NCI-H526 treated with DMSO at 0.1 percent for 48 hours (cell line): ENCODE results near the gene TNFRSF4.
"Not testable (repeated sequence)": the region's sequence is repeated elsewhere in the genome, so short reads cannot be mapped to it uniquely, and the experiment has no call there.

ENCODE experiments used
- DNase-seq: peaks from one replicate; lab custom pipeline; 2025; lab: John Stamatoyannopoulos, UW

The TNFRSF4 gene

DNA sequence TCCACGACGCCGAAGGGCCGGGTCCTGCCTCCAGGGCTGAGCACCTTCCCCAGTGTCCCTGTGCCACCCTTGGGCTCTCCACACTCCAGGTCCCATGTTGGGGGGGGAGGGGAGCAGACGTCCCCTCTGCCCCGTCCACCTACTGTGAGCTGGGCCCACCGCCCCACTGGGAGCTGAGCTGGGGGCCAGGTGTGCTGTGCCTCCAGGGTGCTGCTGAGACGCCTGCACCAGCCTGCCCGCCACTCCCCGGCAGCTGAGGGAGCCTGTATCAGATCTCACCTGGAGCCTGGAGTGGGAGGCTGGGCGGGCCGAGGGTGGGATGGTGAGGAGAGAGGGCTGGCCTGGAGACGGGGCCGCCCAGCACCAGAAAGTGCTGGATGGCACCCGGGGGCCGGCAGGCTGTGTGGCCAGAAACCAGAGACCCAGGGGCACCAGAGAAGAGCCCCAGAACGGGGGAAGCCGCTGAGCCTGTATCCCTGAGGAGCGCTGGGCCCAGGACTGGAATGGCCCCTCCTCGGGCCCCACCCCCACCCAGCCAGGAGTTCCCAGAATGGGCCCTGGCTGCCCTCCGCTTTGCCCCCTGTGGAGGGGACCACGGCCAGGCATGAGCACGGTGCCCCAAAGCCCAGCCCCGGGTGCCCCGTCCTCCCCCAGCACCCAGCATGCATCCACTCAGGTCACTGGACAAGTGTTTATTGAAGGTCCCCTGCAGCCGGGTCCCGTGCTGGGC, 11.0 kb downstream of the TNFRSF4 start:
- DNase-seq = no peak

DNA sequence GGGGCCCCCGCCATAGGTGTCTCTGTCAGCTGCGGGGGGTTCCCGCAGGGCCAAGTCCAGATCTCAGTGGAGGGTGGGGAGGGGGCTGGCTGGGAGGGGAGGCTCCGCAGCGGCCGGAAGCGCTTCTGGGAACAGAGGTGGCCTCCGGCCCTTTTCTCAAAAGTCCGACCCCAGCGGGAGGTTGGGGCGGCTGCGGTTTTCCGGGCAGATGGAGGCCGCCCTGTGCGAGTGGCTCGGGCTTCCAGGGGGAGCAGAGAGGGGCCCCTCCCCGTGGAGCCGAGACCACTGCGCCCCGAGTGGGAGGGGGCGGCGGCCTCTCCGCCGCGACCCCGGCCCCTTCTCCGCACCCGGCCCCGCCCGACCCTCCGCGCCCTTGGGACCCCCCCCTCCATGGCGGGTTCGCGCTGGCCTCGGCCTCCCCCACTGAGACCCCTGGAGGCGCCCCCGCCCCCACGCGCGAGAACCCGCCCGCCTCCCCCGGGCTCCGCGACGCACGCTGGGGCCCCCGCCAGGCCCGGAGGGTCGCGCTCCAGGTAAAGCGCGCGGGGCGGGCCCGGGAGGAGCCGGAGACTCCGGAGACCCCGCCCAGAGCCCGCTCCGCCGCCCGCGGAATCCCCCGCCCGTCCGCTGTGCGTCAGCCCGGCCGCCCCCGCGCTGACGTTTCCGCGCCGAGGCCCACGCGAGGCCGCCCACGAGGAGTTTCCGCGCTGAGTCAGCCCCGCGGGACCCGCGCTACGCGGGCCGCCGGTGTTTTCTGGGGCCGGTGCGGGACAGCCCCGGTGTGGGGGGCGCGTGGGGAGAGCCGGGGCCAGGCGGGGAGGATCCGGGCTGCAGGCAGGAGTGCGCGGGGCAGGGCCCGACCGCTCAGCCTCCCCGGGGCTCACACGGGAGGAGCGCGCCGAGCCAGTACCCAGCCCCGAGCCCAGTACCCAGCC, 12.8 kb downstream of the TNFRSF4 start:
- DNase-seq = no peak

DNA sequence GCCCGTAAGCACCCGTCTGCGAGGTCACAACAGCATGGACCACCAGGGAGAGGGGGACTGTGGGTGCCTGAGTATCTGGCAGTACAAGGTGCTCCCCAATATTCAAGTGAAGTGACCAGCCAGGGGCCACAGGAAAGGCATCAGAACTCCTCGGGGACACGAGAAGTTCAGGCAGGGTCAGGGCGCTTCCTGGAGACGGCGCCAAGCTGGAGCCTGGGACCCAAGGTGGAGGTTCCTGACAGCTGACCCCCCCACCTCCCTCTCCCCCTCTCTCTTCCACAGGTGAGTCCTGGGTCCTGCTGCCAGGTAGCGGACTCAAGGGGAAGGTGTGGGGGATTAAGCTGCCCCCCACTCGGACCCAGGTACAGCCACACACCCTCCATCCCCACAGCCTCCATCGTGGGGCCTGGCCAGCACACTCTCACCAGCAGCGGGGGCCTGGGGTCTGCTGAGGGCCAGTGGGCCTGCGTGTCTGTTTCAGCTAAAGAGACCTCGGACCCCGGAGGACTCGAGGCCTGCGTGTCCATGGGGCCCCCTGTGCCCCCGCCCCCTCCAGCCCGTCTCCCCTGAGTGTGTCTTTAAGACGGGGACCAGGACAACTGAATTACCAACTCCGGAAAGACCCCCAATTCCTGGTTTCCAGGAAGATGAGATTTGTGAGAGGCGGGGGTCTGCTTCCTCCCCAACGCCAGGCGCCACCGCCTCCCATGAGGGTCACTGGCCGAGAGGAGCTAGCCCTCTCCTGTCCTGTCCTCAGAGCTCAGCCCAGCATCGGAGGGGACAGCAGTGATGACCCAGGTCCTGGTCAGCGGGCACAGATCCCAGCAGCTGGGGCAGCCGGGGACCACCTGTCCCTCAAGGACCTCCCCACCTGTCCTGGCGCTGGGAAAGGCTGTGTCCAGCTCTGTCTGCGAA, 13.7 kb downstream of the TNFRSF4 start:
- no peak for DNase-seq

DNA sequence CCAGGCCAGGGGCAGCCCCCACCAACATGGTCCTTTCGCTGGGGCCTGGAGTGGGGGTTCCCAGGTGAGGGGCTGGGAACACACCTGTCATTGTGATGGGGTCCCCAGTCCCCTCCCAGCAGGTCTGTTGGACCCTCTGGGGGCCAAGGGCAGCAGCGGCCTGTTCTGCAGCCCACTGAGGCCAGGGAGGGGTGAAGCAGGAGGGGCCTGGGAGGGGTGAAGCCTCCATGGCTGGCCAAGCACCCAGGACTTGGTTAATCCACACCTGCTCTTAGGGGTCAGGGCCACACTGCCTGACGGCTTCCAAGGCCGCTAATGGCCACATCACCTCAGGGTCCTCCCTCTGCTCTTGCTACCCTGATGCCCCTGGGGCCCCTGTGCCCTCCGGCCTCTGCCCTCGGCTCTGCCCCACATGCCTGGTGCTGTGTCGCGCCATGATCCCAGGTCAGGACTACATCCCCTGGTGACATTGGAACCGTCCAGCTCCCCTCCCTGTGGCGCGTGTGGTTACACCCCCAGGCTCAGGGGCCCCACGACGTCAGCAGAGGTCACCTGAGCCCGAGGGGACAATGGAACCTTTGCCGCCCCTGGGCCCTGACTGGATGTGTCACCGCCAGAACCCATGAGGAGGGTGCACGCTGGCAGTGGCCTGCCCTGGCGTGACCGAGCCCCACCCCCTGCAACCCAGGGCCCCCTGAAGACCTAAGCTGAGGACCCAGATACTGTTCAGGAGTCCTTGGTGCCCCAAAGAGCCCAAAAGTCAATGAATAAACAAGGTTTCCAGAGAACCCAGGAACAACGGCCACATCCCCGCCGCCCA, 14.6 kb downstream of the TNFRSF4 start:
- no peak for DNase-seq

DNA sequence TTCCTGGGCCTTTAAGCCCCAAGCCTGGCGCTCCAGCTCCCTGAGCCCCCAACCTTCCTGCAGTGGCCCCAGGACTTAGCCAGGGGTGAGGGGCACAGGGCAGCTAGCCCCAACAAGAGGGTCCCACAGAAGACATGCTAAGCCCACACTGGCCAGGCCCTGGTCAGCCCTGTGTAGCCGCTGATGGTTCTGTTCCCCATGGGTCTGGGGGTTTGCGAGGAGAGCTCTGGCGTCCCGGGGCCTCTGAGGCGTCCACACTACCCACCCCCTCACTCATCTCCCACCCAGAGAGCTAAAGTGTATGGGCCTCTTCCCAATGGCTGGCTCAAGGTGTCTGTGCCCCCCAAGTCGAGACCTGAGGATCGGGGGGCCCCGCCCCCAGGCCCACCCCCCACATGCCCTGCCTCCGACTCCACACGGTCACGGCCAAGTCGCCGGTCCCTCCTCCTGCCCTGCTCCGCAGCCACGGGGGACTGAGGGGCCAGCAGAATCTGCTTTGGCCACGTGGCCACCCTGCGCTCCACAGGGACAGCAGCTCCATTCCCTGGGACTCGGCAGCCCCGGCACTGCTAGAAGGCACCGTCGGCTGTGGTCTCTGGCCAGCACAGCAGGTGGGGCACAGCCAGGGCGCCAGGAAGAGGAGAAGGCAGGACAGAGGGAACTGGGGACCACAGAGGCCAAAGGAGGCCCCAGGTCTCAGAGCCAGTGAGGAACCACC, 15.4 kb downstream of the TNFRSF4 start:
- DNase-seq = no peak

DNA sequence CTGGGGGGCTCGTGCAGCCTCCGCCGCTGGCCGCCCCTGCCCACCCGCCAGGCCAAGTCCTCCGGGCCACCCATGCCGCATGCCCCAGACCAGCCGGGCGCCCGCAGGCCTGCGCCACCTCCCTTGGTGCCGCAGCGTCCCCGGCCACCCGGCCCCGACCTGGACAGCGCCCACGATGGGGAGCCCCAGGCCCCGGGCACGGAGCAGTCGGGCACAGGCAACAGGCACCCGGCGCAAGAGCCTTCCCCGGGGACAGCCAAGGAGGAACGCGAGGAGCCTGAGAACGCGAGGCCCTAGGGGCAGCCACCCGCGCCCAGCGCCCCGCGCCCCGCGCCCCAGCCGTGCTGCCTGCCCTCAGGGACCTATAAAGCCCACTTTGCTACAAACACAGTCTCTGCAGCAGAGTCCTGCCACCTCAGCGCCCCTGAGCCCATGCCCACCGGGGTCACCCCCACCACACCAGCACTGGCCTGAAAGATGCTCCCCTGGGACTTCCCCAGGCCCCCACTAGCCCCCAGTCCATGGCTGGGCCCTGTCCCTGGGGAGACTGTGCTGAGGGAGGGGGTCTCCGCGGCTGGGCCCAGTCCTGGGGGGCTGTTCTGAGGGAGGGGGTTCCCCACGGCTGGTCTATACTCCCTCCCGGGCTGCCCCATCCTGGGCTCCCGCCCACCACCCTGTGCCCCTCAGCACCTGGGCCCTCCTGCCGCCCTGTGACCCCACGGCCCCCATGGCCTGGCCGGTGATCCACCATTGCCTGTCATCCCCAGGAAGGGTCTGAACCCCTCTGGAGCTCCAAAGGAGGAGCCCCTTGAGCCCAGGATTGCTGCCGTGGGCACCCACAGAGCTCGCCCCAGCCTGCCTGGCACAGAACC, 16.2 kb downstream of the TNFRSF4 start:
- DNase-seq = no peak

DNA sequence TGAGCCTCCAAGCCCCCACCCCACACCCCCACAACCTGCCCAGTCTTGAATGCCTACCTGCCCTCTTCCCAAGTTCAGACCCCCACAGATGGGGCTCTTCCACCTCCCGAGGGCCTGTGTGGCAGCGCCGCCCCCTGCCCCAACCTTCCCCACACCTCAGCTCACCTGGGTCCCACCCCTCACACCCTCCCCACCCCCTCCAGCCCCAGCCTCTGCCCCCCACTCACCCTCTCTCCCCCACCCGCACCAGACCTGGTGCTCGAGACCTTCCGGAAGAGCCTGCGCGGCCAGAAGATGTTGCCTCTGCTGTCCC, 16.8 kb downstream of the TNFRSF4 start:
- no peak for DNase-seq

DNA sequence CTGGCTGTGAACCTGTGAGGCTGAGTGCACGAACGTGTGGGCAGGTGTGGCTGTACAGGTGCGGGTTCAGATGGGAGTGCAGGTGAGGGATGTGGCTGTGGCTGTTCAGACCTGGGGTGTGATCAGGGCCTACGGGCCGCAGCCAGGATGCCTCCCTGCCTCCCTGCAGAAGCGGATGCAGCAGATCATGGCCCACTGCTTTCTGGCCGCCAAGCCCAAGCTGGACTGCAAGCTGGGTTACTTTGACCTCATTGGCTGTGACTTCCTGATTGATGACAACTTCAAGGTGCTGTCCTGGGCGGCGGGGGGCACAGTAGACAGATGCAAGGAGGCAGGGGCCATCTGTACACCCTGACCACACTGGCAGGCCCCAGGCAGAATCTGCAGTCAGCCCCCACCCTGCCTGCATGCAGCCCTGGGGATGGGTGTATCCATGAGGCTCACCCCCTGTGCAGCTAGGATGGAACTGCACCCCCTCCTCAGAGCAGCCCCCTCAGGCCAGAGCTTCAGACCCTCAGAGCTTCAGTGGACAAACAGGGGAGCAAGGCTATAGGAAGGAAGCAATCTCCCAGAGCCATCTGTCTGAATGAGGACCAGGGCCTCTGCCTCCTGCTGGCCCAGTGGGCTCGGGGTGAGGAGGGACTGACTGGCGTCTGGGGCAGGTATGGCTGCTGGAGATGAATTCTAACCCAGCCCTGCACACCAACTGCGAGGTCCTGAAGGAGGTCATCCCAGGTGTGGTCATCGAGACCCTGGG, 17.3 kb downstream of the TNFRSF4 start:
- no peak for DNase-seq

DNA sequence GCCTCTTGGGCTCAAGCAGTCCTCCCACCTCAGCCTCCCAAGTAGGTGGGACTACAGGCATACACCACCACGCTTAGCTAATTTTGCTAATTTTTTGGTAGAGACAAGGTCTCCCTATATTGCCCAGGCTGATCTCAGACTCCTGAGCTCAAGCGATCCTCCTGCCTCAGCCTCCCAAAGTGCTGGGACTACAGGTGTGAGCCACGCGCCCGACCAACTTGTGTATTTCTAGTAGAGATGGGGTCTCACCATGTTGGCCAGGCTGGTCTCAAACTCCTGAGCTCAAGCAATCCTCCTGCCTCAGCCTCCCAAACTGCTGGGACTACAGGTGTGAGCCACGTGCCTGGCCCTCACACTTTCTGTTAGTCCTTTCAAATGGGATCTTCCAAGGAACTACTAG, 18.2 kb downstream of the TNFRSF4 start:
- DNase-seq = not testable (repeated sequence)

DNA sequence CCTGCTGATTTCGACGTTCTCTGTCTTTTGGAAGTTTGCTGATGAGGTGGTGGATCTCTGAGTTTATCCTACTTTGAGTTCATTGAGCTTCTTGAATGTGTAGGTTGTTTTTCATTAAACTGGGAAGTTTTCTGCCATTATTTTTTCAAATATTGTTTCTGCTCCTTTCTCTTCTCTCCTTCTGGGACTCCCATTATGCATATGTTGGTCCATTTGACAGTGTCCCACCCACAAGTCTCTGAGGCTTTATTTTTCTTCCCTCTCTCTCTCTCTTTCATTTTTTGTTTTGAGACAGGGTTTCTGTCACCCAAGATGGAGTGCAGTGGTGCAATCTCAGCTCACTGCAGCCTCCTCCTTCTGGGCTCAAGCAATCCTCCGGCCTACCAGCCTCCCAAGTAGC, 19.2 kb downstream of the TNFRSF4 start:
- DNase-seq = no peak

DNA sequence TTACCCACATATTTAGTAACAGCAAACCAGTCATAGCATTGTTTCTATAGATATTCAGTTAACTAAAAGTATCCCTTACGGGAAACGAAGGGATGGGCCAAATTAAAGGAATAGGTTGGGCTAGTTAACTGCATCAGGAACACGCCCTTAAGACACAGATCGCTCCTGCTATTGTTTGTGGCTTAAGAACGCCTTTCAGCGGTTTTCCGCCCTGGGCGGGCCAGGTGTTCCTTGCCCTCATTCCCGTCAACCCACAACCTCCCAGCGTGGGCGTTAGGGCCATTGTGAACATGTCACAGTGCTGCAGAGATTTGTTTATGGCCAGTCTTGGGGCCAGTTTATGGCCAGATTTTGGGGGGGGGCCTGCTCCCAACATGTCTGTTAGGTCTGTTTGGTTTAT, 22.2 kb downstream of the TNFRSF4 start:
- no peak for DNase-seq

DNA sequence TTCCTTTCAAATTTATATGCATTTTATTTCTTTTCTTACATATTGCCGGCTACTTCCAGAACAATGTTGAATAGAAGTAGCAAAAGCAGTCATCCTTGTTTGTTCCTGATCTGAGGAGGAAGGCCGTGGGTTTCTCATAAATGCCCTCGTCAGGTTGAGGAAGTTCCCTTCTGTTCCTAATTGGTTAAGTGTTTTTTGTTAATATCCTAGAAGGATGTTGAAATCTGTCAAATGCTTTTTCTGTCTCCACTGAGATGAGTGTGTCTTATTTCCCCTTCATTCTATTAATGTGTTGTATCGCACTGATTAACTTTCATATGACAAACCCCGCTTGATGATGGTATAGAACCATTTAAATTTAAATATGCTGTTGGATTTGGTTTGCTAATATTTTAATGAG, 24.8 kb downstream of the TNFRSF4 start:
- DNase-seq = no peak

DNA sequence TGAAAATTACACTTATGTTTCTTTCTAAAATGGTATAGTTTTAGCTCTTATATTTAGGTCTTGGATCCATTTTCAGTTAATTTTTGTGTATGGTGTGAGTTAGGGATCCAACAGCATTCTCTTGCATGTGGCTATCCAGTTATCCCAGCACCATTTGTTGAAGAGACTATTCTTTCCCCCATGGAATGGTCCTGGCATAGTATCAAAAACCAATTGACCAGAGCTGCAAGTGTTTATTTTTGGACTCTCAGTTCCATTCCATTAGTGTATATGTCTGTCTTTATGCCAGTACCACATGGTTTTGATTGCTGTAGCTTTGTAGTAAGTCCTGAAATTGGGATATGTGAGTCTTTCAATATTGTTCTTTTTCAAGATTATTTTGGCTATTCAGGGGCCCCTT, 26.0 kb downstream of the TNFRSF4 start:
- DNase-seq = no peak

DNA sequence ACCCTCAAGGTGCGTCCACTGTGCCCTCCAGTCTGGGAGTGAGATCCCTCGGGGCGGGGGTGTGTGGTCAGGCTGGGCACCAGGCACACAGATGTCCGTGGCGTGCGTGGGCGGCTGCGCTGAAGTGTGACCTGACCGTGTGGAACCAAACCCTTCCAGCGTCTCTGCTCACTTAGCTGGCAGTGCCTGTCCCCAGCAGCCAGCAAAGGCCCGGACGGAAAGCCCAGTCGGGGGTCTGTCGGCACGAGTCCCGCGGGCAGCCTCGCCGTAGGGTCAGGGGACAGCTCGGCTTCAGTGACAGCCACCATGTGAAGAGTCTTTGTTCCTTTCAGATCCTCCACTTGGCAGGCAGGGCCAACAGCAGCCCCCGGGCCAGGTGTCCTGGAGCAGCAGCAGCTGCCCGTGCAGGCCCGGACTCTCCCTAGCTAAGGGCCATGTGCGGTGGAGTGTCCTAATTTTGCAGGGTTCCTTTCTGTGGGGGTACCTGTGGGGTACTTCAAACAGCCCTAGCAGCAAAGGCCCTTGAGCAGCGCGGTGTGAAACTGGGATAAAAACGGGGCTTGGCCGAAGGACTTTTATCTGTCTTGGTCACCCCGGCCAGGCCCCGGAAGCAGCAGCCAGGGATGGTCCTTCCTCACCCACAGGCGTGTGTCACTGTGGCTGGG, 28.7 kb downstream of the TNFRSF4 start:
- DNase-seq = no peak

DNA sequence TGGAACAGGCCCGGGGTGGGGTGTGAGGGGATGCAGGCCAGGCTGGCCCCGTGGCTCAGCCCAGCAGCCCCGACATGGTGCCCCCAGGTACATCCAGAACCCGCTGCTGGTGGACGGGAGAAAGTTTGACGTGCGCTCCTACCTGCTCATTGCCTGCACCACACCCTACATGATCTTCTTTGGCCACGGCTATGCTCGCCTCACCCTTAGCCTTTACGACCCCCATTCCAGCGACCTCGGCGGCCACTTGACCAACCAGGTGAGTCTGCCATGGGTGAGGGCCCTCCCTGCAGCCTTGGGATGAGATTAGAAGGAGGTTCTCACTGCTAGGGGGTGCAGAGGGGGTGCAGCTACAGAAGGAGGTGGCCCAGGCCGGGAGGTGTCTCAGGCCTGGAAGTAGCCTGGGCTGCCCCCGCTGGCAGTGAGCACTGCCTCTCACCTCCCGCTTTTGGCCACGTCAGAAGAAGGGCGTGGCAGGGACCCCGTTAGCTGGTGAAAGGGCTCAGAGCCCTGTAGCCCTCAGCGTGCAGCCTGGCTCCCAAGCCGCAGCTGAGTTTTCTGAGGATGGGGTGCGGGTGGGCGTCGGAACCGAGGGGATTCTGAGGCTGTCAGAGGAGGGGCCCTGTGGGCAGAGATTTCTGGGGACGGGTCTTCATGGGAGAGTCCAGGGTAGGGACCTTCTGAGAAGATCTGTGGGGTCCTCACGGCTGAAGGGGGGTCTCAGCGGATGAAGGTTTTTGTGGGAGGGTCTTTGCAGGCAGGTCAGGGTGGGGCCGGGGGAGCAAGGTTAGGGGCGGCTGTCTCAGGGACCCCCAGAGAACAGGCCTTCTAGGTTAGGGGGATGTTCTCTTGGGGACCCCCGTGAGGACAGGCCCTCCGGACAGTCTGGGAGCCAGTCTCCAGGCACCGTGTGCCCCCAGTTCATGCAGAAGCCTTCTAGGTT, 29.8 kb downstream of the TNFRSF4 start:
- no peak for DNase-seq

DNA sequence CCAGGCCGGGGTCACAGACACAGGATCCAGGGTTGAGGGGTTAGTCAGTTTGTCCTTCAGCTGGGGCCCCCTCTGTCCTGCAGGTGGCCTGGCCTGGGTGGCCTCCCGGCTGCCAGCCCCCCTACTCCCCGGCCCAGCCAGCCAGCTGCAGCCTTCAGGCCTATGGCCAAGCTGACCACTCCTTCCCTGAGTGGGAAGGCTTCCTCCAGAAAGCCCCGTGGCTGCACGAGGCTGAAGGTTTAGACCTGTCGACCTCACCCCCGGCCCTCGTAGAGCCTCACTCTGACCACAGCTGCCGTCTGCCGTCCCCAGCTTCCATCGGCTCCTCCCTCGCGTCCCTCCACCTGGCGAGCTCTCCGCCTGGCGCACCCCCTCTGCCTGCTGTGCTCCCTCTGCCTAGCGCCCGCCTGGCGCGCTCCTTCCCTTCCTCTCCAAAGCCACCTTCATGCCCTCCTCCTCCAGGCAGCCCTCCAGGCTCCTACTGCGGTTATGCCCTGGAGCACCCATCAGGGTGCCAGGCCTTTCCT, 30.7 kb downstream of the TNFRSF4 start:
- no peak for DNase-seq
